Vagina (tissue), 2 donors: ENCODE measurements around the gene MACROD2. TPM values are rescaled to one million over a fixed set of nuclear protein-coding genes. Genes with fewer than 3 reads are reported as not detected.

Experiments
- DNase-seq, 2 donors: peaks; one replicate each; pipeline ENCODE4 v3.0.0-alpha.2; 2017; ENCODE audit errors: extremely low spot score in 2 of 2
- H3K27ac ChIP-seq: fragments of 200-600 bp; sonication (generic); one replicate; pipeline ENCODE4 v1.5.1; 2019
- H3K27me3 ChIP-seq: fragments of 200-600 bp; sonication (generic); one replicate; pipeline ENCODE4 v1.5.1; 2019
- H3K36me3 ChIP-seq, 2 donors: fragments of 200-600 bp; sonication (generic); one replicate each; pipeline ENCODE4 v1.5.1; 2017 to 2019
- H3K4me1 ChIP-seq: fragments of 200-600 bp; sonication (generic); one replicate; pipeline ENCODE4 v1.5.1; 2019
- H3K4me3 ChIP-seq, 2 donors: fragments of 200-600 bp; sonication (generic); 1 replicate in 1 of 2; 2 replicates in 1 of 2; pipeline ENCODE4 v1.5.1; 2016 to 2019
- H3K9me3 ChIP-seq: fragments of 200-600 bp; sonication (generic); one replicate; pipeline ENCODE4 v1.5.1; 2019
- CTCF ChIP-seq, 3 experiments: fragments of 450-650 bp in 2 of 3; fragments of 200-600 bp in 1 of 3; sonication (generic) in 1 of 3; IDR thresholded peaks; one replicate each; pipeline ENCODE4 v1.5.1; 2017 to 2019; ENCODE audit warnings: antibody characterized with exemption in 3 of 3, mild to moderate bottlenecking in 2 of 3, moderate library complexity in 2 of 3
- POLR2A ChIP-seq, 2 donors: fragments of 450-650 bp; IDR thresholded peaks; one replicate each; pipeline ENCODE4 v1.6.1; 2017; ENCODE audit warnings: antibody characterized with exemption in 2 of 2, mild to moderate bottlenecking in 2 of 2, moderate library complexity in 2 of 2
- POLR2AphosphoS5 ChIP-seq, 2 donors: sonication (generic); formaldehyde crosslinking; IDR thresholded peaks; one replicate each; pipeline ENCODE4 v1.9.0; 2017; ENCODE audit warnings: antibody characterized with exemption in 2 of 2, mild to moderate bottlenecking in 2 of 2, low read depth in 1 of 2; ENCODE audit not compliant: insufficient read depth in 1 of 2
- intact Hi-C: fragments of 100-400 bp; cut with DNase I; formaldehyde crosslinking; loops from one replicate; pipeline ENCODE4 v1.15.1; 2023
- total RNA-seq: library from RNA; depleted of rRNA; stranded (reverse); fragments of >200 nt; gene quantifications from one replicate; pipeline ENCODE4 v1.2.3, GENCODE V29; 2016

Gene MACROD2
- total RNA-seq, 1 donor from 2014 or later, result 12.5 TPM

GRCh38 chr20:15927893-15928650 lies 1932.8 kb downstream of the MACROD2 start:
- Histone ChIP-seq H3K4me1 (no peaks in the 10 kb centered on the region), H3K27ac (no peak overlapping the region), H3K27me3 (no peaks in the 10 kb centered on the region), H3K4me3 (no peak overlapping the region), H3K36me3 (no peaks in the 10 kb centered on the region), H3K9me3 (no peaks in the 10 kb centered on the region)
- intact Hi-C loops, result no loop called here
- no peak for DNase-seq
- TF ChIP-seq POLR2AphosphoS5 (IDR thresholded peaks at IDR 0.05; ENCODE audit: insufficient read depth in 1 of 2, low read depth in 1 of 2) (no peak), POLR2A (IDR thresholded peaks at IDR 0.05) (no peak), CTCF (IDR thresholded peaks at IDR 0.05) (no peak)

- no peak for DNase-seq
- Histone ChIP-seq H3K36me3 (no peaks in the 10 kb centered on the region), H3K4me3 (no peak overlapping the region), H3K4me1 (no peaks in the 10 kb centered on the region), H3K9me3 (no peaks in the 10 kb centered on the region), H3K27me3 (no peaks in the 10 kb centered on the region), H3K27ac (no peak overlapping the region)
- TF ChIP-seq POLR2A (IDR thresholded peaks at IDR 0.05) (no peak), POLR2AphosphoS5 (IDR thresholded peaks at IDR 0.05; ENCODE audit: insufficient read depth in 1 of 2, low read depth in 1 of 2) (no peak), CTCF (IDR thresholded peaks at IDR 0.05) (no peak)
- intact Hi-C loops, result no loop called here
Measured at GRCh38 chr20:15928946-15929345, 1933.6 kb downstream of the MACROD2 start.

GRCh38 chr20:15930311-15931305 lies 1935.3 kb downstream of the MACROD2 start:
- H3K36me3 ChIP-seq, result no peaks in the 10 kb centered on the region
- no peak for DNase-seq
- TF ChIP-seq CTCF (IDR thresholded peaks at IDR 0.05), result peak in 2 of 3 experiments; percentile 27 to 31
- TF ChIP-seq POLR2AphosphoS5 (IDR thresholded peaks at IDR 0.05; ENCODE audit: insufficient read depth in 1 of 2, low read depth in 1 of 2), result no peak
- H3K9me3 ChIP-seq, result no peaks in the 10 kb centered on the region
- H3K4me1 ChIP-seq, result no peaks in the 10 kb centered on the region
- H3K27me3 ChIP-seq, result no peaks in the 10 kb centered on the region
- no peak overlapping the region for H3K27ac ChIP-seq
- intact Hi-C loops, result no loop called here
- H3K4me3 ChIP-seq, result no peak overlapping the region

- Histone ChIP-seq H3K9me3 (no peaks in the 10 kb centered on the region), H3K4me1 (no peaks in the 10 kb centered on the region), H3K27ac (no peak overlapping the region), H3K36me3 (no peaks in the 10 kb centered on the region), H3K4me3 (no peak overlapping the region), H3K27me3 (no peaks in the 10 kb centered on the region)
- TF ChIP-seq POLR2AphosphoS5 (IDR thresholded peaks at IDR 0.05; ENCODE audit: insufficient read depth in 1 of 2, low read depth in 1 of 2) (no peak), POLR2A (IDR thresholded peaks at IDR 0.05) (no peak), CTCF (IDR thresholded peaks at IDR 0.05) (no peak)
- intact Hi-C loops, result no loop called here
- no peak for DNase-seq
Measured at GRCh38 chr20:15931897-15932296, 1936.6 kb downstream of the MACROD2 start.
